Upper lobe of left lung (tissue), 6 donors: ENCODE data around the gene FNBP1L. TPM values are rescaled to one million over a fixed set of nuclear protein-coding genes. Genes with fewer than 3 reads are reported as not detected.

Experiments used
- ATAC-seq, 2 donors: fragments of 200-7000 bp; cut with Tn5 transposase; one replicate each; pipeline ENCODE4 v1.9.1; 2022; ENCODE audit warnings: mild to moderate bottlenecking in 2 of 2, moderate library complexity in 2 of 2; ENCODE audit not compliant: low FRiP score in 2 of 2
- DNase-seq, 2 donors: peaks; one replicate each; pipeline ENCODE4 v3.0.0-alpha.2; 2019 to 2020
- H3K27ac ChIP-seq, 4 donors: fragments of 200-600 bp; sonication (generic); one replicate each; pipeline ENCODE4 v1.5.1; 2016 to 2019
- H3K27me3 ChIP-seq, 4 donors: fragments of 200-600 bp; sonication (generic); one replicate each; pipeline ENCODE4 v1.5.1; 2017 to 2019
- H3K36me3 ChIP-seq, 4 donors: fragments of 200-600 bp; sonication (generic); one replicate each; pipeline ENCODE4 v1.5.1; 2016 to 2019
- H3K4me1 ChIP-seq, 4 donors: fragments of 200-600 bp; sonication (generic); one replicate each; pipeline ENCODE4 v1.5.1; 2018 to 2019
- H3K4me3 ChIP-seq, 4 donors: fragments of 200-600 bp; sonication (generic); one replicate each; pipeline ENCODE4 v1.5.1; 2017 to 2019; ENCODE audit warnings: mild to moderate bottlenecking in 2 of 4, moderate library complexity in 1 of 4
- H3K9me3 ChIP-seq, 4 donors: fragments of 200-600 bp; sonication (generic); one replicate each; pipeline ENCODE4 v1.5.1; 2018 to 2019
- EP300 ChIP-seq, 4 donors: sonication (generic); formaldehyde crosslinking; IDR thresholded peaks; one replicate each; pipeline ENCODE4 v1.5.1; 2017; ENCODE audit warnings: antibody characterized with exemption in 4 of 4, control low read depth in 2 of 4
- POLR2A ChIP-seq, 4 donors: fragments of 450-650 bp; IDR thresholded peaks; one replicate each; pipeline ENCODE4 v1.5.1; 2016 to 2017; ENCODE audit warnings: antibody characterized with exemption in 4 of 4, mild to moderate bottlenecking in 2 of 4
- POLR2AphosphoS5 ChIP-seq, 2 donors: sonication (generic); formaldehyde crosslinking; IDR thresholded peaks; one replicate each; pipeline ENCODE4 v1.5.1; 2017; ENCODE audit warnings: antibody characterized with exemption in 2 of 2
- WGBS, 2 donors: methylation state at CpG; one replicate each; pipeline ENCODE4 v1.1.5; 2017 to 2018; 5-methylcytosine and 5-hydroxymethylcytosine counted together
- total RNA-seq, 6 donors: library from RNA; depleted of rRNA in 4 of 6; stranded (reverse); fragments of >200 nt in 4 of 6; gene quantifications; one replicate each; pipeline versions ENCODE4 v1.1.0 to v1.2.1, GENCODE V29; 2016 to 2021
- TF ChIP-seq, protein P1 (sequence below), 6 experiments: fragments of 450-650 bp in 4 of 6; fragments of 200-600 bp in 2 of 6; sonication (generic) in 2 of 6; IDR thresholded peaks; one replicate each; pipeline ENCODE4 v1.5.1; 2016 to 2019; ENCODE audit warnings: antibody characterized with exemption in 6 of 6
- donor health status: DM: no; HTN: no; CAD: no; lungs with moderate emphysema.
- donor health status: DM: no; HTN: yes; CAD: no; lungs with severe emphysema.

FNBP1L gene
- total RNA-seq, 6 donors from 2014 or later: 28.5 to 84.0 (median 34.0) TPM

DNA sequence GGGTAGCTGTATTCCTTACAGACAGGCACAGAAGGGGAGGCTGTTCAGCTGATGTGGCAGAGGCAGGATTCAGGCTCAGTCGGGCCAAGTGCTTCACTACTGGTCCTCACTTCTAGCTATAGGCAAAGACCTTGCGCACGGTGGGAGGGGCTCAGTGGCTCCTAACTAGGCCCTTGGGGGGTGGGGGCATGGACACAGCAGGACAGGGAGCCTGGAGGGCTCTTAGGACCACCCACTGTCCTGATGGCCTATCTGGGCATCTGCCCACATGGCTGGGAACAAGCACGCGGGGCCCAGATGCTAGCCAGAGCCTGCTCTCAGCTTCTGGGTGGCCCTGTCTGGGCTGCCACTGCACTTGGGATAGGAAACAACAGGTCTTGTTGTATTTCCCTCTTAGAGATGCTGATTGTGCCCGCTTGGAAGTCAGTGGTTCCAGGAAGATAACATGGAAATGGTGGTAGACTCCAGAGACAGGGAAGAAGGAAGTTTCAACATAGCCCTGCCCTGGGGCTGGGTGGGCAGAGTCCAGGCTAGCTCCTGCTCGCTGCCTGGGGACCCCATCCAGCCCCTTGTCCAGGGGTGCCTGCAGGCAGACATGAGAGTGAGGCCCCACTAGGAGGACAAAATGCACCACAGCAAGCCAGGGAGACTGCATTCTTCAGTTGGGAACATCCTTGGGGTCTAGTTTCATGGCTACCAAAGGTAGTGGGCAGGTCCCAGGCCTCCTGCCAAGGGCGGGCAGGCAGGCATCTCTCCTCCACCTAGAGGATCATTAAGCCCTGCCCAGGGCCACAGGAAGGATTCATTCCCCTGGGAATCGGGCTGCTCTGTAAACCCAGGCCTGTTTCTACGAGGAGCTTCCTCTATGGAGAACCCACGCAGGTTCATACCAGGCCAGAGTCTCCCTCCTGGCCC, 131.2 kb downstream of the FNBP1L start:
- 92 to 100% methylated on average over 3 to 11 of the region's 11 CpGs for WGBS, 2 donors
- TF ChIP-seq POLR2A (IDR thresholded peaks at IDR 0.05) (no peak), EP300 (IDR thresholded peaks at IDR 0.05) (no peak)
- TF ChIP-seq, protein P1, sequence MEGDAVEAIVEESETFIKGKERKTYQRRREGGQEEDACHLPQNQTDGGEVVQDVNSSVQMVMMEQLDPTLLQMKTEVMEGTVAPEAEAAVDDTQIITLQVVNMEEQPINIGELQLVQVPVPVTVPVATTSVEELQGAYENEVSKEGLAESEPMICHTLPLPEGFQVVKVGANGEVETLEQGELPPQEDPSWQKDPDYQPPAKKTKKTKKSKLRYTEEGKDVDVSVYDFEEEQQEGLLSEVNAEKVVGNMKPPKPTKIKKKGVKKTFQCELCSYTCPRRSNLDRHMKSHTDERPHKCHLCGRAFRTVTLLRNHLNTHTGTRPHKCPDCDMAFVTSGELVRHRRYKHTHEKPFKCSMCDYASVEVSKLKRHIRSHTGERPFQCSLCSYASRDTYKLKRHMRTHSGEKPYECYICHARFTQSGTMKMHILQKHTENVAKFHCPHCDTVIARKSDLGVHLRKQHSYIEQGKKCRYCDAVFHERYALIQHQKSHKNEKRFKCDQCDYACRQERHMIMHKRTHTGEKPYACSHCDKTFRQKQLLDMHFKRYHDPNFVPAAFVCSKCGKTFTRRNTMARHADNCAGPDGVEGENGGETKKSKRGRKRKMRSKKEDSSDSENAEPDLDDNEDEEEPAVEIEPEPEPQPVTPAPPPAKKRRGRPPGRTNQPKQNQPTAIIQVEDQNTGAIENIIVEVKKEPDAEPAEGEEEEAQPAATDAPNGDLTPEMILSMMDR (IDR thresholded peaks at IDR 0.05): no peak
- H3K27ac ChIP-seq: peak overlapping the region in 3 of 4 donors; percentile 44 to 59 (median 58)
- H3K9me3 ChIP-seq: no peaks in the 10 kb centered on the region
- no peak overlapping the region for H3K4me3 ChIP-seq
- peak in 1 of 2 donors; percentile 27 for DNase-seq
- H3K4me1 ChIP-seq: peaks cover 7 to 20% (median 13%) of the 10 kb centered on the region in 4 donors
- no peaks in the 10 kb centered on the region for H3K27me3 ChIP-seq
- H3K36me3 ChIP-seq: peaks cover 4 to 94% (median 40%) of the 10 kb centered on the region in 4 donors
- ATAC-seq: no peak

DNA sequence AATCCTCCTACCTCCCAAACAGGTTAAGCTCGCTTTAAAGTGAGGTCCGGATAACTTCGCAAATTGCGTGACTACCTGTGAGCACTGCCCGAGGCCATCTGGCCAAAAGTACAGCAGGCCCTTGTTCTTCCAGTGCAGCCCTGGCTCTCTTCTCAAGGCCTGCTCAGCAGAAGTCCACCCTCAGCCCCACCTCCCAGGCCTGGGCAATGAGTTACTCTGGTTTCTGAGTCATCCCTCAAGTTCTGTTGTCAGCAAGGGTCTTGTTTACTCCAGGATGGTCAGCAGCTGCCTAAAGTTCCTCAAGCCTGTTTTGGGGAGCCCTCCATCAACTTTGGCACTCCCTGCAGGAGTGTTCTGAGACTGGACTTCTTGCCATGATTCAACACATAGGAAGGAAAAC, 132.0 kb downstream of the FNBP1L start:
- DNase-seq (peak in 1 of 2 donors; percentile 64), ATAC-seq (peak in 1 of 2 donors; percentile 5)
- H3K27me3 ChIP-seq: no peaks in the 10 kb centered on the region
- TF ChIP-seq POLR2AphosphoS5 (IDR thresholded peaks at IDR 0.05) (no peak), POLR2A (IDR thresholded peaks at IDR 0.05) (peak in 1 of 4 donors; percentile 24)
- 60 to 85% methylated on average over 1 to 5 of the region's 5 CpGs for WGBS, 2 donors
- peaks cover 7 to 23% (median 13%) of the 10 kb centered on the region in 4 donors for H3K4me1 ChIP-seq
- H3K4me3 ChIP-seq: no peak overlapping the region
- H3K9me3 ChIP-seq: no peaks in the 10 kb centered on the region
- peaks cover 4 to 94% (median 36%) of the 10 kb centered on the region in 4 donors for H3K36me3 ChIP-seq
- peak overlapping the region in 3 of 4 donors; percentile 44 to 59 (median 58) for H3K27ac ChIP-seq

DNA sequence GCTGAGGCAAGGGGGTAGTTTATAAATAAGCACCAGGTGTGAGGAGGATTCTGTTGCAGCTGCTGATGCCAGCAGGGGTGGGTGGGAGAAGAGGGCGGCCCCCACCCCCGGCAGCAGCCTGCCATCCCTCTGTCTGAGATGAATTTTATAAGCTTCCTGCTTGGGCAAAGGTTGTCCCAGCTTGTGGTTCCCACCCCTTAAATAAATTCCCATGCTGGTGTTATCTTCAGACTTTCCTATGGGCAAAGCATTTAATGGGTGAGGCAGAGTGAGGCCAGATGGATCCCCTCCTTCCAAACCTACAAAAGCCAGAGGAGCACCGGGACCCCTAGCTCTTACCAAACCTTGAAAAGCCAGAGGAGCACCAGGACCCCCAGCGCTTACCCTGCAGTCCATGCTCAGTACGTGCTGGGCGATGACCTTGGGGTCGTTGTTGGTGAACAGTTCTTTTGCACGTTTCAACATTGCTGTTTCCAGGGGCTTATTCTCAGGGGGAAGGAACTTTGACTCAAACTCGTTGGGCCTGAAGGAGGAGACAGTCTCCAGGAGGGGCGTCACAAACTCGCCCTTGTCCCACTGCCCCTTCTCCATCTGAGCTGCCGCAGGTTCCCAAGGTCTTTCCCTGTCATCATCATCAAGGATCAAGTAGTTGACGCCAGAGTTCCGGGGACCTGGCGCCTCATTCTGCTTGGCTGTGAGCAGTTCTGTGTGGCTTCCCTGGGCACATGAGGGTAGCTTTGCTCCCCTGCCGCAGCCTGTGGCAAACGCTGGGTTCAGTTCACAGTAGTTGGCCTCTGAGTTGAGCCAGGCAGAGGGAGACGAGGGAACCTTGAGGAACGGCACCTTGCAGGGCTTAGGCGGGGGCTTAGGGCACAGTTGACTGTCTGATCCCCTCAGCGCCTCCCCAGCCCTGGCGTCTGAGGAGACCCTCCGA, 134.3 kb downstream of the FNBP1L start:
- TF ChIP-seq POLR2A (IDR thresholded peaks at IDR 0.05): no peak
- no peak for TF ChIP-seq POLR2AphosphoS5 (IDR thresholded peaks at IDR 0.05)
- TF ChIP-seq EP300 (IDR thresholded peaks at IDR 0.05): no peak
- TF ChIP-seq, protein P1 (IDR thresholded peaks at IDR 0.05): no peak
- H3K9me3 ChIP-seq: no peaks in the 10 kb centered on the region
- peaks cover 0 to 86% (median 22%) of the 10 kb centered on the region in 4 donors for H3K36me3 ChIP-seq
- peak overlapping the region in 1 of 4 donors; percentile 74 for H3K27ac ChIP-seq
- 92 to 95% methylated on average over 20 to 23 of the region's 23 CpGs for WGBS, 2 donors
- H3K4me1 ChIP-seq: peaks cover 13 to 33% (median 19%) of the 10 kb centered on the region in 4 donors
- no peak overlapping the region for H3K4me3 ChIP-seq
- DNase-seq (peak in 1 of 2 donors; percentile 38), ATAC-seq (no peak)
- H3K27me3 ChIP-seq: no peaks in the 10 kb centered on the region

DNA sequence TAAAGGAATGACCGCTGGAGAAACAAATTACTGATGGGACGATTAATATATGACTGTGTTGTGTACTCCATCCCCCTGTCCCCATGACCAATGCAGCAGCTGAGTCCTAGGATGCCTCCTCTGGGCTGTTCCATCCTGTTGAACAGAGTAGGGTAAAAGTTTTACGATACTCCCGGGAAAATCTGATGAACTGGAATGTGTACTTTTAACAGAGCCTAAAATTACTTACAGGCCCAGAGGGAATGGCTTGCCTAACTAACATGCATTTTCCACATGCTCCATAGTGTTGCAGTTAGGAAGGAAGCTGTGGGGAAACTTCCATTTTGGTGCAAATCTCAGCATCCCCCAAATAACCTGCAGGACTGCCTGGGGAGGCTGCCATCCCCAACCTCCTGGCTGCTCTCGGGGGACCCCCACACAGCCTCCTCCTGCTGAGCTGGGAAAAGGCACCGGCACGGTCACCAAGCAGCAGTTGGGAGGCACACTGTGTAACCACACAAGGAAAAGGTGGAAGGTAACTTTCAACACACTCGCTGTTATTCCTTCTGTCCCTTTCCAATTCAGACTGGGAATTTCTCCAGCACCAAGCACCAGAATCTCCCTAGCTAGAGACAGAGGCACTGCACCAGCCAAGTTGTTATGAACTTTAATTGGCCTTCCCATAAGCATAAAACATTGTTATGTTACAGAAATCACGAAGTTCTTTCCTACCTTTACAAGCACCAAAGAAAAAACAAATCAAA, 136.5 kb downstream of the FNBP1L start:
- Histone ChIP-seq H3K36me3 (peaks cover 0 to 89% (median 28%) of the 10 kb centered on the region in 4 donors), H3K4me1 (peaks cover 11 to 38% (median 18%) of the 10 kb centered on the region in 4 donors), H3K4me3 (peak overlapping the region in 3 of 4 donors; percentile 27 to 40 (median 34)), H3K9me3 (no peaks in the 10 kb centered on the region), H3K27ac (peak overlapping the region; percentile 74 to 85 (median 78)), H3K27me3 (no peaks in the 10 kb centered on the region)
- no peak for TF ChIP-seq EP300 (IDR thresholded peaks at IDR 0.05)
- TF ChIP-seq POLR2A (IDR thresholded peaks at IDR 0.05): no peak
- TF ChIP-seq, protein P1 (IDR thresholded peaks at IDR 0.05): peak in 2 of 6 experiments; percentile 7 to 32
- no peak for TF ChIP-seq POLR2AphosphoS5 (IDR thresholded peaks at IDR 0.05)
- ATAC-seq (peak; percentile 8 to 33), DNase-seq (no peak)
- WGBS, 2 donors: 70 to 76% methylated on average over 8 to 9 of the region's 9 CpGs
